ENCODE measurements around the gene FAM107B.

Gene FAM107B

DNA sequence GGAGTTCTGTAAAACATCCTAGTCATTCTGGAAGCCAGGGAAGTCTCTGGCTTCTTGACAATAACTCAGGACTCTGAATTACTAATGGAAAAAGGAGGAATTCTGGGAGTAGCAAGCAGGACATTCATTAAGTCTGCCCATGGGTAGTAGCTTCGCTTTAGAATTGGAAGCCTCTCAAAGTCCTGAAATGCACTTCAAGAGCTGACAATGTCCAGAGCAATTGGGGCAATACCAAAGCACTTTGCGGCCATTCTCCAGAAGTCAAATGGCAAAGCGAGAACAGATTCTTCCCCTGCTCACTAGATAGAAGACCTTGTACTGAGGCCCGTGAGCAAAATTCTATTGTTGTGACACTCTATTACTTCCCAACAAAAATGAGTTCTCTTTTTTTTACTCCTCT lies 293.7 kb downstream of the FAM107B start:
- TF ChIP-seq, protein P1, sequence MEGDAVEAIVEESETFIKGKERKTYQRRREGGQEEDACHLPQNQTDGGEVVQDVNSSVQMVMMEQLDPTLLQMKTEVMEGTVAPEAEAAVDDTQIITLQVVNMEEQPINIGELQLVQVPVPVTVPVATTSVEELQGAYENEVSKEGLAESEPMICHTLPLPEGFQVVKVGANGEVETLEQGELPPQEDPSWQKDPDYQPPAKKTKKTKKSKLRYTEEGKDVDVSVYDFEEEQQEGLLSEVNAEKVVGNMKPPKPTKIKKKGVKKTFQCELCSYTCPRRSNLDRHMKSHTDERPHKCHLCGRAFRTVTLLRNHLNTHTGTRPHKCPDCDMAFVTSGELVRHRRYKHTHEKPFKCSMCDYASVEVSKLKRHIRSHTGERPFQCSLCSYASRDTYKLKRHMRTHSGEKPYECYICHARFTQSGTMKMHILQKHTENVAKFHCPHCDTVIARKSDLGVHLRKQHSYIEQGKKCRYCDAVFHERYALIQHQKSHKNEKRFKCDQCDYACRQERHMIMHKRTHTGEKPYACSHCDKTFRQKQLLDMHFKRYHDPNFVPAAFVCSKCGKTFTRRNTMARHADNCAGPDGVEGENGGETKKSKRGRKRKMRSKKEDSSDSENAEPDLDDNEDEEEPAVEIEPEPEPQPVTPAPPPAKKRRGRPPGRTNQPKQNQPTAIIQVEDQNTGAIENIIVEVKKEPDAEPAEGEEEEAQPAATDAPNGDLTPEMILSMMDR (conservative IDR thresholded peaks at IDR 0.05): no peak
- no peak for TF ChIP-seq ZFX (IDR thresholded peaks at IDR 0.05)
- H3K27ac ChIP-seq: no peak overlapping the region

DNA sequence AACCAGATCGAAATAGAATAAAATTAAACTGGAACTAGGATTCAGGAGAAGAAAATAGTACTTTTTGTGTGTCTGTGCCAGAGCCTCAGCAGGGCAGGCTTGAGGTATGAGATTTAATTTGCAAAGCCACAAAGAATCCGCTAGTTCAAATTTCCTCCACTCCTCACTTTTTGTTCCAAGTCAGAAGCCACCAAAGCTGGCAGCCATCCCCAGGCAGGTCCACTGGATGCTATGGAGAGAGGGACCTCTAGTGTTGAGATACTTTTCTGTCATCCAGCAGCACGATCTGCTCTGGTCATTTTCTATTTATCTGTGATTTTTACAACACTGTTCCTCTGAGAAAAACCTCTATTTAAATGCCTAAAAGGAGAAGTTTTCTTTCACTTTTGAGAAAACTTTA lies 296.1 kb downstream of the FAM107B start:
- no peak overlapping the region for H3K27ac ChIP-seq
- no peak for TF ChIP-seq ZFX (IDR thresholded peaks at IDR 0.05)
- TF ChIP-seq, protein P1 (conservative IDR thresholded peaks at IDR 0.05): peak; percentile 81

DNA sequence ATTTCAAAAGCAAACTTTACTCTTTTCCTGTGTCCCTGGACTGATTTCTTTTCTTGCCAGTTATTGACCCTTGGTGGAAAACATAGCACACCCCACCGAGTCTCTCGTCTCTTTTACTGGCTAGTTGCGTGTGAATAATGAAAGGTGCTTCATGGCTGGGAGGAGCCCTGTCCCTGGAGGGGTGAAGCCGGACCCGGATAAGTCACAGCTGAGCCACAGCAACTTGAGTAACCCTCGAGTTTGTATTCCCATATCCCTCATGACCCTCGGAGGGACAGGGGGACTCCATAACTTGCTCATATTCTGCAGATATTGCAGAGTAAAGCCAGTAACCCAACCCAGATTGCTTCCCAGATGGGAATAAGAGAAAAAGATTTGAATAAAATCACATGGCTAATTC lies 296.5 kb downstream of the FAM107B start:
- TF ChIP-seq ZFX (IDR thresholded peaks at IDR 0.05): no peak
- TF ChIP-seq, protein P1 (conservative IDR thresholded peaks at IDR 0.05): no peak
- no peak overlapping the region for H3K27ac ChIP-seq

DNA sequence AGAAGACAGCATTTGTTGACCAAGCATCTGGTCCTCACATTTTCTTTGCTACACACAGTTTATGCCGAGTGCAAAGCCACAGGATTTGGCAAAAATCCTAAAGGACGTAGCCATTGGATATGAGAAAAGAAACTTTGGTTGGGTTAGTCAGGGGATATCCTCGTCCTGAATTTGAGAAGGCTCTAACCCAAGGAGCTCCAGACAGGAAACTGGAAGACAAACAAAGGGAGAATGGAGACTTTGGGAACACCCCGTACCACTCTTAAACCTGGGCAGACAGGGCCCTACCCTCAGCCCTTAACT lies 297.3 kb downstream of the FAM107B start:
- no peak overlapping the region for H3K27ac ChIP-seq
- TF ChIP-seq, protein P1 (conservative IDR thresholded peaks at IDR 0.05): no peak
- TF ChIP-seq ZFX (IDR thresholded peaks at IDR 0.05): no peak

DNA sequence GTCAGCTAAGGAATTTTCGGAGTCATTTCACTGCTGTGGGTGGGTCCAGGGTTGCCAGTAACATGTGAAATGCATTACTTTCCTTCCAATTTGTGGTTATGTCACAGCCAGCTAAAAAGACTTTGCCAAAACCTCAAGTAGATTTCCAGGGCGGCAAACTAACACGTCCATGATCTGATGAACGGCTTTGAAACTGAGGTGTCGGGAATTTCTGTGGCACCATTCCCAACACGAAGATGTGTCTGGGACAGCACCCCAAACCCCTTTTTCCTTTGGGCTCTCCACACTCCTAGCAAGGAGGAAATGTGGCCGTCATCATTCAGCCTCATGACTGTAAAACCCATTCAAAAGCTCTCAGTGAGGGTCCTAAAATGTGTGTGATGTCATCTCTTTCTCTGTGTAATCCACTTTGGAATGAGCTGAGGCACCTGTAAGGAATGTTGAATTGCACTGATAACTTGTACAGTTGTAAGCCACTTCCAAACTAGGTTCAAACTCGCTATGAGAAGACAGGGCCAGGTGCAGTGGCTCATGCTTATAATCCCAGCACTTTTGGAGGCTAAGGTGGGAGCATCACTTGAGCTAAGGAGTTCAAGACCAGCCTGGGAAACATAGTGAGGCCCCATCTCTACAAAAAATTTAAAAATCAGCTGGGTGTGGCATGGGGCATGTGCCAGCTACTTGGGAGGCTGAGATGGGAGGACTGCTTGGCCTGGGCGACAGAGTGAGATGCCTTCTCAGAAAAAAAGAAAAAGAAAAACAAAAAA lies 297.9 kb downstream of the FAM107B start:
- TF ChIP-seq, protein P1 (conservative IDR thresholded peaks at IDR 0.05): no peak
- no peak for TF ChIP-seq ZFX (IDR thresholded peaks at IDR 0.05)
- no peak overlapping the region for H3K27ac ChIP-seq

DNA sequence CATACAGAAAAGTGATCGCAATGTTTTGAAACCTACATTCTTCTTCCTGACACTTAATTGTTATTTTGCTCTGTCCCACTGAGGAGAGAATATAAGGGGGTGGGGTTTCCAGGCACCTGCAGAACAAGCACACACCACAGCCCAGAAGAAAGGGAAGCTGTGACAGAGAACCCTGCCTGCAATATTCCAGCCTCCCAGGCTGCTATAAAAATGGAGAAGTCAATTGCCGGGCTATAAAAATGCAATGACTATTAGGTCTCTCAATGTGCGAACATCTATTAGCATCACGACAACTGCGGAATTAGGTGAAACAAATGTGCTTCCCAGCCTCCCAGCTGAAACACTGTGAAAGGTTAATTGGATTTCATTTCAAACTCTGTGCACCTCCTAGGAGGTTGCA lies 298.7 kb downstream of the FAM107B start:
- no peak for TF ChIP-seq ZFX (IDR thresholded peaks at IDR 0.05)
- TF ChIP-seq, protein P1 (conservative IDR thresholded peaks at IDR 0.05): no peak
- no peak overlapping the region for H3K27ac ChIP-seq

DNA sequence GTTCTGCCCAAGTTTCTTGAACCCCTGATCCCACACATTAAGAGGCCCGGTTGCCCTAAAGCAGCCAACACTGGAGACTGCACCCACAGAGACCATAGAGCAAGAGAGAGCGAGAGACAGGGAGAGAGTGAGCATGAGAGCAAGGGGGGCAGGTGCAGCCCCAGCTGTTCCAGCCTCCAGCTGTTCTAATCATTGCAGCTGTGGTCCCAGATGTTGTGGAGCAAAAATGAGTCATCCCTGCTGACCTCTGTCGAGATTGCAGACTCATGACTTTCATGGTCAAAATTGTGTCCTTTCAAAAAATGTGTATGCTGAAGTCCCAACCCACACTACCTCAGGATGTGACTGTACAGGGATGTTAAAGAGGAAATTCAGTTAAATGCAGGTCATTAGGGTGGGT lies 300.0 kb downstream of the FAM107B start:
- no peak overlapping the region for H3K27ac ChIP-seq
- TF ChIP-seq, protein P1 (conservative IDR thresholded peaks at IDR 0.05): no peak
- TF ChIP-seq ZFX (IDR thresholded peaks at IDR 0.05): no peak
